Activated CD4-positive, alpha-beta T cell treated with anti-CD3 and anti-CD28 coated beads for 48 hours (primary cell): ENCODE results near the gene KATNAL2.
"Not testable (repeated sequence)": the region's sequence is repeated elsewhere in the genome, so short reads cannot be mapped to it uniquely, and the experiment has no call there.

Experiments used
- DNase-seq: peaks from one replicate; pipeline ENCODE4 v3.0.0-alpha.2; 2020

The KATNAL2 gene

GRCh38 chr18:46939998-46940571 is 22.7 kb downstream of the KATNAL2 start:
- no peak for DNase-seq

GRCh38 chr18:46942646-46943045 is 25.2 kb downstream of the KATNAL2 start:
- no peak for DNase-seq

- DNase-seq = peak; percentile 80
Observed at GRCh38 chr18:46946656-46947282, 29.4 kb downstream of the KATNAL2 start.

GRCh38 chr18:46950064-46950656 is 32.8 kb downstream of the KATNAL2 start:
- no peak for DNase-seq

GRCh38 chr18:46953195-46953594 is 35.8 kb downstream of the KATNAL2 start:
- no peak for DNase-seq

GRCh38 chr18:46958209-46958608 is 40.8 kb downstream of the KATNAL2 start:
- no peak for DNase-seq

- DNase-seq = not testable (repeated sequence)
Observed at GRCh38 chr18:46963656-46964578, 46.5 kb downstream of the KATNAL2 start.

- DNase-seq = not testable (repeated sequence)
Observed at GRCh38 chr18:46964579-46965293, 47.3 kb downstream of the KATNAL2 start.

GRCh38 chr18:46966266-46966665 is 48.9 kb downstream of the KATNAL2 start:
- not testable (repeated sequence) for DNase-seq

GRCh38 chr18:46969551-46969950 is 52.1 kb downstream of the KATNAL2 start:
- not testable (repeated sequence) for DNase-seq

- not testable (repeated sequence) for DNase-seq
Observed at GRCh38 chr18:47019870-47020269, 102.5 kb downstream of the KATNAL2 start.

- not testable (repeated sequence) for DNase-seq
Observed at GRCh38 chr18:47020757-47021156, 103.4 kb downstream of the KATNAL2 start.

- not testable (repeated sequence) for DNase-seq
Observed at GRCh38 chr18:47022821-47023220, 105.4 kb downstream of the KATNAL2 start.

GRCh38 chr18:47023769-47024465 is 106.5 kb downstream of the KATNAL2 start:
- not testable (repeated sequence) for DNase-seq

GRCh38 chr18:47025557-47026174 is 108.3 kb downstream of the KATNAL2 start:
- not testable (repeated sequence) for DNase-seq

- not testable (repeated sequence) for DNase-seq
Observed at GRCh38 chr18:47028738-47029137, 111.3 kb downstream of the KATNAL2 start.

- DNase-seq = not testable (repeated sequence)
Observed at GRCh38 chr18:47029684-47030353, 112.4 kb downstream of the KATNAL2 start.

GRCh38 chr18:47030887-47031286 is 113.5 kb downstream of the KATNAL2 start:
- not testable (repeated sequence) for DNase-seq

- DNase-seq = no peak
Observed at GRCh38 chr18:47032945-47033344, 115.5 kb downstream of the KATNAL2 start.

GRCh38 chr18:47034591-47034990 is 117.2 kb downstream of the KATNAL2 start:
- DNase-seq = not testable (repeated sequence)
